Keratinocyte (primary cell): Measurements from ENCODE around the gene HIGD1C. TPM values are rescaled to one million over a fixed set of nuclear protein-coding genes. Genes with fewer than 3 reads are reported as not detected.

Source experiments
- DNase-seq: peaks from one replicate; pipeline ENCODE4 v3.0.0-alpha.2; 2011; ENCODE audit warnings: low read depth, missing footprints, low spot score
- FAIRE-seq: peaks from 2 replicates; lab custom pipeline; 2011; peaks lifted over from hg19 to GRCh38; lab: Jason Lieb, UNC
- H2AFZ ChIP-seq: 2 replicates; pipeline ENCODE4 v1.6.0; 2012; ENCODE audit warnings: low read length, control low read depth, inconsistent platforms; ENCODE audit not compliant: control insufficient read depth
- H3K27ac ChIP-seq: 2 replicates; pipeline ENCODE4 v1.5.1; 2011; ENCODE audit warnings: low read length; ENCODE audit not compliant: control insufficient read depth, insufficient read depth
- H3K27me3 ChIP-seq: 3 replicates; pipeline ENCODE4 v1.6.0; 2011; ENCODE audit warnings: low read length; ENCODE audit not compliant: control insufficient read depth, insufficient read depth; ENCODE audit errors: extremely low read depth
- H3K36me3 ChIP-seq, 2 experiments: 2 replicates in 1 of 2; 3 replicates in 1 of 2; pipeline ENCODE4 v1.5.1; 2011; ENCODE audit warnings: low read length in 2 of 2, mild to moderate bottlenecking in 1 of 2; ENCODE audit not compliant: control insufficient read depth in 2 of 2, insufficient read depth in 2 of 2; ENCODE audit errors: extremely low read depth in 1 of 2
- H3K4me1 ChIP-seq: 3 replicates; pipeline ENCODE4 v1.5.1; 2011; ENCODE audit warnings: low read length; ENCODE audit not compliant: control insufficient read depth, insufficient read depth; ENCODE audit errors: extremely low read depth
- H3K4me2 ChIP-seq: 3 replicates; pipeline ENCODE4 v1.6.0; 2011; ENCODE audit warnings: low read depth, low read length; ENCODE audit not compliant: control insufficient read depth, insufficient read depth; ENCODE audit errors: extremely low read depth
- H3K4me3 ChIP-seq, 3 experiments: fragments of 200-600 bp in 1 of 3; sonication (generic) in 1 of 3; 2 replicates in 2 of 3; 3 replicates in 1 of 3; pipeline ENCODE4 v1.5.1; 2011 to 2016; ENCODE audit warnings: low read length in 3 of 3, mild to moderate bottlenecking in 3 of 3, control low read depth in 2 of 3, inconsistent platforms in 1 of 3, low read depth in 1 of 3, mixed read lengths in 1 of 3, mixed run types in 1 of 3, moderate library complexity in 1 of 3; ENCODE audit not compliant: control insufficient read depth in 2 of 3, insufficient read depth in 2 of 3; ENCODE audit errors: extremely low read depth in 1 of 3
- H3K79me2 ChIP-seq: 2 replicates; pipeline ENCODE4 v1.6.0; 2012; ENCODE audit warnings: low read length; ENCODE audit not compliant: control insufficient read depth, insufficient read depth
- H3K9ac ChIP-seq: 3 replicates; pipeline ENCODE4 v1.6.0; 2011; ENCODE audit warnings: low read length; ENCODE audit not compliant: control insufficient read depth, insufficient read depth; ENCODE audit errors: extremely low read depth
- H3K9me1 ChIP-seq: 3 replicates; pipeline ENCODE4 v1.6.0; 2011; ENCODE audit warnings: low read length; ENCODE audit not compliant: control insufficient read depth, insufficient read depth; ENCODE audit errors: extremely low read depth
- H3K9me3 ChIP-seq: 2 replicates; pipeline ENCODE4 v1.5.1; 2012; ENCODE audit warnings: low read depth, low read length; ENCODE audit not compliant: control insufficient read depth
- H4K20me1 ChIP-seq: 3 replicates; pipeline ENCODE4 v1.6.0; 2011; ENCODE audit warnings: low read length; ENCODE audit not compliant: control insufficient read depth, insufficient read depth; ENCODE audit errors: extremely low read depth
- EZH2 ChIP-seq: IDR thresholded peaks from one replicate; pipeline ENCODE4 v1.6.1; 2012; ENCODE audit warnings: inconsistent platforms, mild to moderate bottlenecking, low read length, moderate library complexity
- dilution Hi-C: fragments of 300-500 bp; cut with MboI; formaldehyde crosslinking; loops from one replicate; pipeline ENCODE4 v1.7.0; 2020; ENCODE audit warnings: low sequenced_read_pairs; ENCODE audit not compliant: extremely low pct_ligation_motif_present
- polyA plus RNA-seq, 5 experiments: library from polyadenylated mRNA; depleted of rRNA in 3 of 5; stranded (reverse) in 3 of 5; stranded (forward) in 1 of 5; unstranded in 1 of 5; fragments of >200 nt; gene quantifications; 1 replicate in 1 of 5; 2 replicates in 3 of 5; 3 replicates in 1 of 5; pipeline versions ENCODE4 v1.2.1 to v1.2.3, GENCODE V29; 2011 to 2012; ENCODE audit warnings: missing spikeins in 2 of 5, low read depth in 1 of 5, low replicate concordance in 1 of 5
- TF ChIP-seq, protein P1 (sequence below), 3 experiments: IDR thresholded peaks in 1 of 3; conservative IDR thresholded peaks in 1 of 3; optimal IDR thresholded peaks in 1 of 3; 2 replicates in 2 of 3; 3 replicates in 1 of 3; pipeline versions ENCODE3 to v1.5.1; 2011; ENCODE audit warnings: low read length in 3 of 3, mild to moderate bottlenecking in 3 of 3, moderate library complexity in 2 of 3, control low read depth in 1 of 3, inconsistent platforms in 1 of 3; ENCODE audit not compliant: insufficient read depth in 2 of 3; ENCODE audit errors: extremely low read depth in 1 of 3

The HIGD1C gene
- polyA plus RNA-seq, 1 donor (not counting 4 experiments of a cell fraction or from before 2014, with no cell fraction given) = not detected

- no peak for FAIRE-seq
- no peak overlapping the region for H3K9ac ChIP-seq
- peaks cover 7 to 10% of the 10 kb centered on the region in 2 experiments for H3K36me3 ChIP-seq
- no peaks in the 10 kb centered on the region for H4K20me1 ChIP-seq
- no peak overlapping the region for H3K27ac ChIP-seq
- no peaks in the 10 kb centered on the region for H3K27me3 ChIP-seq
- no peak overlapping the region for H3K4me3 ChIP-seq
- H3K79me2 ChIP-seq = peaks cover 2% of the 10 kb centered on the region
- DNase-seq = no peak
- H3K9me1 ChIP-seq = no peaks in the 10 kb centered on the region
- H3K4me1 ChIP-seq = no peaks in the 10 kb centered on the region
- no peaks in the 10 kb centered on the region for H3K9me3 ChIP-seq
- TF ChIP-seq, protein P1, sequence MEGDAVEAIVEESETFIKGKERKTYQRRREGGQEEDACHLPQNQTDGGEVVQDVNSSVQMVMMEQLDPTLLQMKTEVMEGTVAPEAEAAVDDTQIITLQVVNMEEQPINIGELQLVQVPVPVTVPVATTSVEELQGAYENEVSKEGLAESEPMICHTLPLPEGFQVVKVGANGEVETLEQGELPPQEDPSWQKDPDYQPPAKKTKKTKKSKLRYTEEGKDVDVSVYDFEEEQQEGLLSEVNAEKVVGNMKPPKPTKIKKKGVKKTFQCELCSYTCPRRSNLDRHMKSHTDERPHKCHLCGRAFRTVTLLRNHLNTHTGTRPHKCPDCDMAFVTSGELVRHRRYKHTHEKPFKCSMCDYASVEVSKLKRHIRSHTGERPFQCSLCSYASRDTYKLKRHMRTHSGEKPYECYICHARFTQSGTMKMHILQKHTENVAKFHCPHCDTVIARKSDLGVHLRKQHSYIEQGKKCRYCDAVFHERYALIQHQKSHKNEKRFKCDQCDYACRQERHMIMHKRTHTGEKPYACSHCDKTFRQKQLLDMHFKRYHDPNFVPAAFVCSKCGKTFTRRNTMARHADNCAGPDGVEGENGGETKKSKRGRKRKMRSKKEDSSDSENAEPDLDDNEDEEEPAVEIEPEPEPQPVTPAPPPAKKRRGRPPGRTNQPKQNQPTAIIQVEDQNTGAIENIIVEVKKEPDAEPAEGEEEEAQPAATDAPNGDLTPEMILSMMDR (optimal IDR thresholded peaks at IDR 0.05 in 1 of 3, IDR thresholded peaks at IDR 0.05 in 1 of 3, conservative IDR thresholded peaks at IDR 0.05 in 1 of 3; ENCODE audit: extremely low read depth in 1 of 3, insufficient read depth in 2 of 3, low read length in 3 of 3) = no peak
- TF ChIP-seq EZH2 = no peak
- H2AFZ ChIP-seq = no peak overlapping the region
- no peak overlapping the region for H3K4me2 ChIP-seq
- dilution Hi-C loops = no loop called here
Observed at GRCh38 chr12:51005671-51006070, 53.3 kb downstream of the HIGD1C start.

GRCh38 chr12:51008329-51009055, 56.1 kb downstream of the HIGD1C start:
- no peak for TF ChIP-seq EZH2
- TF ChIP-seq, protein P1 (optimal IDR thresholded peaks at IDR 0.05 in 1 of 3, IDR thresholded peaks at IDR 0.05 in 1 of 3, conservative IDR thresholded peaks at IDR 0.05 in 1 of 3; ENCODE audit: extremely low read depth in 1 of 3, insufficient read depth in 2 of 3, low read length in 3 of 3) = no peak
- H3K9me1 ChIP-seq = no peaks in the 10 kb centered on the region
- H3K79me2 ChIP-seq = peaks cover 5% of the 10 kb centered on the region
- no peak overlapping the region for H3K9ac ChIP-seq
- dilution Hi-C loops = no loop called here
- no peak overlapping the region for H3K27ac ChIP-seq
- no peak overlapping the region for H3K4me2 ChIP-seq
- DNase-seq = no peak
- no peak for FAIRE-seq
- H4K20me1 ChIP-seq = no peaks in the 10 kb centered on the region
- H3K27me3 ChIP-seq = no peaks in the 10 kb centered on the region
- no peaks in the 10 kb centered on the region for H3K9me3 ChIP-seq
- no peak overlapping the region for H2AFZ ChIP-seq
- no peak overlapping the region for H3K4me3 ChIP-seq
- H3K4me1 ChIP-seq = peaks cover 13% of the 10 kb centered on the region
- peaks cover 7 to 10% of the 10 kb centered on the region in 2 experiments for H3K36me3 ChIP-seq
